GM12874 (cell line): ENCODE results near the gene SLCO3A1.

Experiments
- TF ChIP-seq, protein P1 (sequence below): IDR thresholded peaks from 2 replicates; pipeline ENCODE4 v1.5.1; 2011; ENCODE audit warnings: low read depth, mild to moderate bottlenecking, control low read depth, low read length, moderate library complexity; ENCODE audit not compliant: insufficient read depth

Gene SLCO3A1

DNA sequence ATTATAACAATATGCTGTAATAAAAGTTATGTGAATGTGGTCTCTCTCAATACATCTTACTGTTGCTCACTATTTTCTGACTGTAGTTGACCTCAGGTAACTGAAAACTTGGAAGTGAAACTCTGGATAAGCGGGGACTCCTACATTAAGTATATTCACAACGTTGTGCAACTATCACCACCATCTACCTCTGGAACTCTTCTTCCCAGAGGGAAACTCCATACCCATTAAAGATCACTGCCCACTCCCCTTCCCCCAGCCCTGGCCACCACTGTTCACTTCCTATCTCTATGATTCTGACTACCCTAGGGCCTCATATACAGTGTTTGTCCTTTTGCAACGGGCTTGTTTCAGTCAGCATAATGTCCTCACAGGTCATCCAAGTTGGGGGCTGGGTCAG is 20.7 kb downstream of the SLCO3A1 start:
- TF ChIP-seq, protein P1, sequence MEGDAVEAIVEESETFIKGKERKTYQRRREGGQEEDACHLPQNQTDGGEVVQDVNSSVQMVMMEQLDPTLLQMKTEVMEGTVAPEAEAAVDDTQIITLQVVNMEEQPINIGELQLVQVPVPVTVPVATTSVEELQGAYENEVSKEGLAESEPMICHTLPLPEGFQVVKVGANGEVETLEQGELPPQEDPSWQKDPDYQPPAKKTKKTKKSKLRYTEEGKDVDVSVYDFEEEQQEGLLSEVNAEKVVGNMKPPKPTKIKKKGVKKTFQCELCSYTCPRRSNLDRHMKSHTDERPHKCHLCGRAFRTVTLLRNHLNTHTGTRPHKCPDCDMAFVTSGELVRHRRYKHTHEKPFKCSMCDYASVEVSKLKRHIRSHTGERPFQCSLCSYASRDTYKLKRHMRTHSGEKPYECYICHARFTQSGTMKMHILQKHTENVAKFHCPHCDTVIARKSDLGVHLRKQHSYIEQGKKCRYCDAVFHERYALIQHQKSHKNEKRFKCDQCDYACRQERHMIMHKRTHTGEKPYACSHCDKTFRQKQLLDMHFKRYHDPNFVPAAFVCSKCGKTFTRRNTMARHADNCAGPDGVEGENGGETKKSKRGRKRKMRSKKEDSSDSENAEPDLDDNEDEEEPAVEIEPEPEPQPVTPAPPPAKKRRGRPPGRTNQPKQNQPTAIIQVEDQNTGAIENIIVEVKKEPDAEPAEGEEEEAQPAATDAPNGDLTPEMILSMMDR: no peak

DNA sequence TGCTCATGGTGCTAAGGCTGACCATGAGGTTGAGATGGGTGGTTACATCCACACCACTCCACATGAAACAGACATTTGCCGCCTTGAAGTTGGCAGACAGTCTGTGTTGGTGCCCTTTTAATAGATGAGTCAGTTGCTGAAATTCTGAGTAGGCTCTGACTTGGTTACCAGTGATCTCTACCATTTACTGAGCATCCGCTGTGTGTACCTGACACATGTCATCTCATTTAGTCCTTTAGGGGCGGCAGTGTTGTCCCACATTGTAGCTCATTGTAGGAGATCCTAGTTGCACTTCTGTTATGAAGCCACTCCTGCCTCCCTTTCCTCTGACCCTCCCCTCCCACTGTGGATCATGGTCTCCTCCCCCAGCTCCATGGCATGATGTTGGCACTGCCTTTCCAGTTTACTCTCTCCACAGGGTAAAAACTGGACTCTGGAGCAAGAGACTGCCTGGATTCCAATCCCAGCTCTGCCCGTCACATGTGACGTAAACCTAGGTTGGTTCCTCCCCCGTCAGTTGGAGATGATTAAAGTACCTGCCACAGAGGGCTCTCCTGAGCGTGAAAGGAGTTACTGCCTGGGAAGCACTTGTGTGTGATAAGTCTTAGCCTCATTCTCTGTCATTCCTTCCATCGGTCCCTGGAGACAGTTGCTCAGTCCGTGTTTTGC is 21.6 kb downstream of the SLCO3A1 start:
- TF ChIP-seq, protein P1: no peak

DNA sequence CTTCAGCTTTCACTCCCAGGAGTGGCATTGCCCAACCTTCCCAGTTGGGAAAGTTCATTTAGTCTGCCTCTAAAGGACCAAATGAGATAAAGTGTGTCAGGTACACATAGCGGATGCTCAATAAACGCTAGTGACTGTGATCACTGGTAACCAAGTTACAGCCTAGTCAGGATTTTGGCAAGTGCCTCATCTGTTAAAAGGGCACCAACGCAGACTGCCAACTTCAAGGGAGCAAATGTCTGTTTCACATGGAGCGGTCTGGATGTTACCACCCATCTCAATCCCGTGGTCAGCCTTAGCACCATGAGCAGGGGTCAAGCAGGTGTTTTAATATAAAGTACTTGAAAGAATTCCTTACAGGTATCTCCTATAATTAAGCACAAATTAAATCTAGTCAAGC is 22.7 kb downstream of the SLCO3A1 start:
- TF ChIP-seq, protein P1: no peak

- TF ChIP-seq, protein P1: no peak
Measured at GRCh38 chr15:91878319-91878870, 24.9 kb downstream of the SLCO3A1 start.

GRCh38 chr15:91879158-91879557 is 25.6 kb downstream of the SLCO3A1 start:
- TF ChIP-seq, protein P1: no peak

DNA sequence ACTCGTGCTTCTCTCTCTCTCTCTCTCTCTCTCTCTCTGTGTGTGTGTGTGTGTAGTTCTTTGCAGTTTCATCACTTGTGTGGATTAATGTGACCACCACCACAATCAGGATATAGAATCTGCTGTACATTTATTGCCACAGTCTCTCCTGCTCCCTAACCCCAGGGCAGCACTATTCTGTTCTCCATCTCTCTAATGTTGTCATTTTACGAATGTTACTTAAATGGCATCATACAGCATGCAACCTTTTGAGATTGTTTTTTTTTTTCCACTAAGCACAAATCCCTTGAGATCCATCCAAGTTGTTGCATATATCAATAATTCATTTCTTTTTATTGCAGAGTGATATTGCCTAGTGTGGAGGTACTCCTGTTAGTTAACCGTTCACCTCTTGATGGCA is 26.9 kb downstream of the SLCO3A1 start:
- TF ChIP-seq, protein P1: no peak

GRCh38 chr15:91881569-91882297 is 28.2 kb downstream of the SLCO3A1 start:
- TF ChIP-seq, protein P1: no peak
